K562 (cell line): ENCODE data around the gene APOL4. TPM values are rescaled to one million over a fixed set of nuclear protein-coding genes. Genes with fewer than 3 reads are reported as not detected.
A peak's percentile ranks its signal among the peaks of the same experiment; 100 is the strongest.

Experiments used
- BRD4 ChIP-seq: fragments of 200-600 bp; sonication (generic); IDR thresholded peaks from 2 replicates; pipeline ENCODE4 v1.6.1; 2017; ENCODE audit warnings: inconsistent platforms
- EP300 ChIP-seq: IDR thresholded peaks from 2 replicates; pipeline ENCODE4 v1.6.1; 2012; ENCODE audit warnings: low read length, improper control_type of control experiment
- EP400 ChIP-seq: fragments of 450-650 bp; IDR thresholded peaks from 2 replicates; pipeline ENCODE4 v1.6.1; 2017; ENCODE audit warnings: antibody characterized with exemption, mild to moderate bottlenecking, moderate library complexity
- GABPA ChIP-seq: fragments of 200-800 bp; sonication (Bioruptor generic); conservative IDR thresholded peaks from 2 replicates; pipeline ENCODE4 v1.6.1; 2016; ENCODE audit warnings: low read depth, missing genetic modification characterization, missing compliant biosample characterization
- IRF2 ChIP-seq: sonication (generic); formaldehyde crosslinking; IDR thresholded peaks from 2 replicates; pipeline ENCODE4 v1.8.1; 2022; ENCODE audit warnings: mild to moderate bottlenecking, missing genetic modification reagents
- REST ChIP-seq, 2 experiments: fragments of 450-650 bp; formaldehyde crosslinking in 1 of 2; IDR thresholded peaks; 2 replicates each; pipeline versions ENCODE4 v1.4.0 to v1.6.1; 2014 to 2020; ENCODE audit warnings: mild to moderate bottlenecking in 2 of 2, borderline replicate concordance in 1 of 2, low read depth in 1 of 2
- RREB1 ChIP-seq: fragments of 250-450 bp; sonication (Bioruptor Pico); IDR thresholded peaks from 2 replicates; pipeline ENCODE4 v1.4.0; 2020
- ZKSCAN8 ChIP-seq: fragments of 200-800 bp; sonication (Bioruptor generic); IDR thresholded peaks from 2 replicates; pipeline ENCODE4 v1.6.1; 2016; ENCODE audit warnings: missing genetic modification characterization, missing compliant biosample characterization
- ZNF146 ChIP-seq: IDR thresholded peaks from one replicate; pipeline ENCODE4 v1.6.1; 2018; ENCODE audit warnings: missing compliant biosample characterization; ENCODE audit not compliant: unreplicated experiment
- ZNF217 ChIP-seq: sonication (generic); formaldehyde crosslinking; IDR thresholded peaks from 2 replicates; pipeline ENCODE4 v1.8.0; 2022; ENCODE audit warnings: mild to moderate bottlenecking, missing genetic modification reagents
- ZNF512 ChIP-seq: IDR thresholded peaks from 2 replicates; pipeline ENCODE4 v1.6.1; 2016; ENCODE audit warnings: missing genetic modification characterization, missing compliant biosample characterization
- polyA plus RNA-seq, 8 experiments: library from polyadenylated mRNA; depleted of rRNA in 4 of 8; stranded (reverse) in 5 of 8; unstranded in 3 of 8; fragments of >200 nt; fragmentation: Nextera tagmentation in 2 of 8; fragmentation: Illumina TruSeq in 1 of 8; extraction: Ambion mirVana in 2 of 8; extraction: Trizol in 1 of 8; gene quantifications; 2 replicates each; pipeline versions ENCODE4 v1.2.1 to v1.2.3, GENCODE V29; 2011 to 2014; ENCODE audit warnings: inconsistent platforms in 1 of 8, missing spikeins in 1 of 8
- total RNA-seq, 7 experiments: library from RNA; depleted of rRNA in 6 of 7; stranded (reverse); fragments of >200 nt in 6 of 7; fragmentation: Illumina TruSeq in 2 of 7; extraction: Trizol in 2 of 7; gene quantifications; 2 replicates each; pipeline versions ENCODE4 v1.2.1 to v1.2.3, GENCODE V29; 2011 to 2021; ENCODE audit warnings: low replicate concordance in 1 of 7

Gene APOL4
- total and polyA plus RNA-seq, 9 of the 15 experiments (the other 6 are each of a cell fraction or from before 2014, with no cell fraction given): 6.5 to 15.0 (median 9.8) TPM

- TF ChIP-seq GABPA (tag): 0 out of 2 replicates have a peak, but pooled peaks have one; percentile 34
- no peak for TF ChIP-seq BRD4
- TF ChIP-seq EP300: no peak
- TF ChIP-seq REST (IDR thresholded peaks at IDR 0.05; ENCODE audit: borderline replicate concordance): peak; percentile 86
- TF ChIP-seq REST (CRISPR knock-in tag; IDR thresholded peaks at IDR 0.05; ENCODE audit: low read depth): no peak
- TF ChIP-seq EP400: 0 out of 2 replicates have a peak, but pooled peaks have one; percentile 14
- no peak for TF ChIP-seq RREB1
- TF ChIP-seq ZNF217 (CRISPR knock-in tag): no peak
- TF ChIP-seq IRF2 (CRISPR knock-in tag): no peak
- no peak for TF ChIP-seq ZKSCAN8 (CRISPR knock-in tag)
- no peak for TF ChIP-seq ZNF512 (tag)
- no peak for TF ChIP-seq ZNF146 (CRISPR knock-in tag)
Measured at GRCh38 chr22:36197514-36198146, 4.0 kb downstream of the APOL4 start (continued).
